DMS153 treated with DMSO at 0.1 percent for 48 hours (cell line): ENCODE data around the gene LCTL.

Source experiments
- DNase-seq: peaks from one replicate; lab custom pipeline; 2025; ENCODE audit not compliant: unreplicated experiment; lab: John Stamatoyannopoulos, UW

Gene LCTL

GRCh38 chr15:66565741-66566144 is at the start of gene LCTL:
TSS of gene LCTL (minus strand) at chr15:66565998. CDS start at chr15:66565365, 633 bp downstream.
- DNase-seq = no peak

GRCh38 chr15:66614951-66615760 is 49.4 kb upstream of the LCTL start:
- no peak for DNase-seq

- no peak for DNase-seq
Observed at GRCh38 chr15:66614456-66614855, 48.7 kb upstream of the LCTL start.

GRCh38 chr15:66613743-66614142 is 47.9 kb upstream of the LCTL start:
- DNase-seq = no peak

GRCh38 chr15:66611257-66612053 is 45.7 kb upstream of the LCTL start:
- no peak for DNase-seq

- no peak for DNase-seq
Observed at GRCh38 chr15:66609876-66610275, 44.1 kb upstream of the LCTL start.

GRCh38 chr15:66608881-66609280 is 43.1 kb upstream of the LCTL start:
- no peak for DNase-seq

- DNase-seq = no peak
Observed at GRCh38 chr15:66608159-66608558, 42.4 kb upstream of the LCTL start.

GRCh38 chr15:66603301-66604179 is 37.7 kb upstream of the LCTL start:
- no peak for DNase-seq

- DNase-seq = no peak
Observed at GRCh38 chr15:66601521-66601920, 35.7 kb upstream of the LCTL start.

GRCh38 chr15:66600240-66600627 is 34.4 kb upstream of the LCTL start:
- DNase-seq = no peak

GRCh38 chr15:66599536-66600239 is 33.9 kb upstream of the LCTL start:
- no peak for DNase-seq

GRCh38 chr15:66598095-66598815 is 32.5 kb upstream of the LCTL start:
- no peak for DNase-seq

GRCh38 chr15:66595931-66596545 is 30.2 kb upstream of the LCTL start:
- no peak for DNase-seq

GRCh38 chr15:66595332-66595731 is 29.5 kb upstream of the LCTL start:
- no peak for DNase-seq

- DNase-seq = no peak
Observed at GRCh38 chr15:66594836-66595235, 29.0 kb upstream of the LCTL start.

- DNase-seq = no peak
Observed at GRCh38 chr15:66594344-66594743, 28.5 kb upstream of the LCTL start.

GRCh38 chr15:66593219-66593780 is 27.5 kb upstream of the LCTL start:
- no peak for DNase-seq

- DNase-seq = no peak
Observed at GRCh38 chr15:66592505-66593218, 26.9 kb upstream of the LCTL start.
